DND-41 (cell line): ENCODE measurements around the gene JAKMIP2.

Source experiments
- ATAC-seq: fragments of 200-7000 bp; cut with Tn5 transposase; 3 replicates; pipeline ENCODE4 v1.9.1; 2021; ENCODE audit warnings: low read depth; ENCODE audit not compliant: insufficient read depth
- DNase-seq: peaks from one replicate; pipeline ENCODE4 v3.0.0-alpha.2; 2020
- H2AFZ ChIP-seq: 2 replicates; pipeline ENCODE4 v1.6.0; 2012; ENCODE audit warnings: low read depth, low read length
- H3K27ac ChIP-seq: 2 replicates; pipeline ENCODE4 v1.5.1; 2012; ENCODE audit warnings: low read length, inconsistent platforms
- H3K27me3 ChIP-seq: fragments of 200-600 bp; sonication (generic); 2 replicates; pipeline ENCODE4 v1.6.0; 2012; ENCODE audit warnings: low read length, mild to moderate bottlenecking, inconsistent platforms; ENCODE audit not compliant: insufficient read depth, poor library complexity
- H3K36me3 ChIP-seq: 2 replicates; pipeline ENCODE4 v1.5.1; 2012; ENCODE audit warnings: low read length, inconsistent platforms; ENCODE audit not compliant: insufficient read depth
- H3K4me1 ChIP-seq: 2 replicates; pipeline ENCODE4 v1.5.1; 2012; ENCODE audit warnings: mild to moderate bottlenecking, low read length; ENCODE audit not compliant: insufficient read depth
- H3K4me2 ChIP-seq: 2 replicates; pipeline ENCODE4 v1.6.0; 2012; ENCODE audit warnings: mild to moderate bottlenecking, moderate library complexity, low read length, inconsistent platforms; ENCODE audit not compliant: insufficient read depth
- H3K4me3 ChIP-seq, 2 experiments: fragments of 200-600 bp in 1 of 2; shearing (Covaris generic) in 1 of 2; 2 replicates each; pipeline ENCODE4 v1.5.1; 2012 to 2016; ENCODE audit warnings: inconsistent platforms in 2 of 2, low read length in 2 of 2, mild to moderate bottlenecking in 2 of 2, low read depth in 1 of 2, moderate library complexity in 1 of 2
- H3K79me2 ChIP-seq: 2 replicates; pipeline ENCODE4 v1.6.0; 2012; ENCODE audit warnings: low read length, inconsistent platforms; ENCODE audit not compliant: insufficient read depth
- H3K9ac ChIP-seq: 2 replicates; pipeline ENCODE4 v1.6.0; 2012; ENCODE audit warnings: low read depth, mild to moderate bottlenecking, inconsistent platforms, low read length, moderate library complexity
- H3K9me3 ChIP-seq: 2 replicates; pipeline ENCODE4 v1.5.1; 2012; ENCODE audit warnings: low read length, moderate library complexity, mild to moderate bottlenecking, inconsistent platforms; ENCODE audit not compliant: insufficient read depth, severe bottlenecking
- H4K20me1 ChIP-seq: 2 replicates; pipeline ENCODE4 v1.6.0; 2012; ENCODE audit warnings: low read length; ENCODE audit not compliant: insufficient read depth
- CTCF ChIP-seq: IDR thresholded peaks from 2 replicates; pipeline ENCODE4 v1.5.1; 2012; ENCODE audit warnings: borderline replicate concordance, low read length, moderate library complexity, mild to moderate bottlenecking; ENCODE audit not compliant: poor library complexity, severe bottlenecking; ENCODE audit errors: extremely low read depth
- EZH2 ChIP-seq: IDR thresholded peaks from 3 replicates; pipeline ENCODE4 v1.6.1; 2012; ENCODE audit warnings: borderline replicate concordance, low read depth, mild to moderate bottlenecking, moderate library complexity, low read length, inconsistent platforms; ENCODE audit not compliant: severe bottlenecking

JAKMIP2 gene

GRCh38 chr5:147750065-147750464 lies 32.5 kb downstream of the JAKMIP2 start:
- ATAC-seq (no peak), DNase-seq (no peak)
- Histone ChIP-seq H3K36me3 (no peaks in the 10 kb centered on the region), H3K9ac (no peak overlapping the region), H4K20me1 (no peaks in the 10 kb centered on the region), H3K4me3 (no peak overlapping the region), H2AFZ (no peak overlapping the region), H3K79me2 (no peaks in the 10 kb centered on the region), H3K9me3 (no peaks in the 10 kb centered on the region), H3K27ac (no peak overlapping the region), H3K4me2 (no peak overlapping the region), H3K4me1 (no peaks in the 10 kb centered on the region), H3K27me3 (no peaks in the 10 kb centered on the region)
- TF ChIP-seq EZH2, result no peak
- TF ChIP-seq CTCF, result no peak

GRCh38 chr5:147748590-147748989 lies 33.9 kb downstream of the JAKMIP2 start:
- H3K4me1 ChIP-seq, result no peaks in the 10 kb centered on the region
- no peaks in the 10 kb centered on the region for H3K79me2 ChIP-seq
- H4K20me1 ChIP-seq, result no peaks in the 10 kb centered on the region
- TF ChIP-seq EZH2 (no peak), CTCF (no peak)
- H3K9ac ChIP-seq, result no peak overlapping the region
- no peak overlapping the region for H2AFZ ChIP-seq
- ATAC-seq (no peak), DNase-seq (no peak)
- no peak overlapping the region for H3K4me2 ChIP-seq
- no peak overlapping the region for H3K27ac ChIP-seq
- H3K27me3 ChIP-seq, result no peaks in the 10 kb centered on the region
- no peaks in the 10 kb centered on the region for H3K9me3 ChIP-seq
- no peak overlapping the region for H3K4me3 ChIP-seq
- no peaks in the 10 kb centered on the region for H3K36me3 ChIP-seq

- Histone ChIP-seq H3K27ac (no peak overlapping the region), H3K4me3 (no peak overlapping the region), H3K27me3 (no peaks in the 10 kb centered on the region), H3K79me2 (no peaks in the 10 kb centered on the region), H4K20me1 (no peaks in the 10 kb centered on the region), H3K9me3 (no peaks in the 10 kb centered on the region), H3K9ac (no peak overlapping the region), H3K36me3 (no peaks in the 10 kb centered on the region), H2AFZ (no peak overlapping the region), H3K4me1 (no peaks in the 10 kb centered on the region), H3K4me2 (no peak overlapping the region)
- DNase-seq (no peak), ATAC-seq (no peak)
- no peak for TF ChIP-seq CTCF
- TF ChIP-seq EZH2, result no peak
Measured at GRCh38 chr5:147746986-147747385, 35.5 kb downstream of the JAKMIP2 start.
